ENCODE data around the gene CHKA.

DNA sequence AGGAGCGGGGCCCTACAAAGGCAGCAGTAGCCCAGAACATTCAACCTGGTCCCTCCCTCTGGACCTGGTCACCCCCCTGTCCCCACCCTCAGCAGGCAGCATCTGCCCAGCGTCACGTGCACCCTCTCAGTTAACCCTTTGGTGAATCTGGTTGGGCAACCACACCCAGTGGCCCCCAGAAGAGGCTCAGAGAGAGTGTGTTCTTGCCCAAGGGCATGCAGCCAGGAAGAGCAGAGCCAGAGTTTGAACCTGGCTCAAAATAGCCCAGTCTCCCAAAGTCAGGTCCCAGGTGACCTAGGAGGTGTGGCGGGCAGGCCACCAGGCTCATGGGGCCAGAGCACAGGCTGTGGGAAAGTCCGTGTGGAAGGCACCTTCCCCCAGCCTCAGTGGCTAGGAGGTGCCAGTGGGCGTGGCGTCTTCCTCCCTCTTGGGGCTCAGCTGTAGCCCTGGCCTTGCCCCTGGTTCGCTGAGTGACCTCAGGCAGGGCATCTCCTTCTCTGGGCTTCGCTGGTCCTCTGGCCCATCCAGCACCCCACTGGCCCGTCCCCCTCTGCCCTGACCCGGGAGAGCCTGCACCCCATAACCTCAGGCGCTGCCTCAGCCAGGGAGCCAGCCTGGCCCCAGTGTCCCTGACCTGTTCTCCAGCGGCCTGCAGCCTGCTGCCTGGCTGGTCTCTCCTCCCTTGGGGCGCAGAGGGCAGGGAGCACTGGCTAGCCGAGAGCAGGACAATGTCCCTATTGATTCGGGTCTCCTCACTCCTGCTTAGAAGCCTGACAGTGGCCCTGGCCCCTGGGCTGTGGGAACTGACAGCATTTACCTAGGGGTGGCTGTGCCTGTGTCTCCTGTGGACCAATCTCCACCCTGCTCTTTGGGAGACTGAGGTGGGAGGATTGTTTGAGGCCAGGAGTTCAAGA lies 104.0 kb downstream of the CHKA start:
- TF ChIP-seq, protein P1, sequence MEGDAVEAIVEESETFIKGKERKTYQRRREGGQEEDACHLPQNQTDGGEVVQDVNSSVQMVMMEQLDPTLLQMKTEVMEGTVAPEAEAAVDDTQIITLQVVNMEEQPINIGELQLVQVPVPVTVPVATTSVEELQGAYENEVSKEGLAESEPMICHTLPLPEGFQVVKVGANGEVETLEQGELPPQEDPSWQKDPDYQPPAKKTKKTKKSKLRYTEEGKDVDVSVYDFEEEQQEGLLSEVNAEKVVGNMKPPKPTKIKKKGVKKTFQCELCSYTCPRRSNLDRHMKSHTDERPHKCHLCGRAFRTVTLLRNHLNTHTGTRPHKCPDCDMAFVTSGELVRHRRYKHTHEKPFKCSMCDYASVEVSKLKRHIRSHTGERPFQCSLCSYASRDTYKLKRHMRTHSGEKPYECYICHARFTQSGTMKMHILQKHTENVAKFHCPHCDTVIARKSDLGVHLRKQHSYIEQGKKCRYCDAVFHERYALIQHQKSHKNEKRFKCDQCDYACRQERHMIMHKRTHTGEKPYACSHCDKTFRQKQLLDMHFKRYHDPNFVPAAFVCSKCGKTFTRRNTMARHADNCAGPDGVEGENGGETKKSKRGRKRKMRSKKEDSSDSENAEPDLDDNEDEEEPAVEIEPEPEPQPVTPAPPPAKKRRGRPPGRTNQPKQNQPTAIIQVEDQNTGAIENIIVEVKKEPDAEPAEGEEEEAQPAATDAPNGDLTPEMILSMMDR (IDR thresholded peaks at IDR 0.05), result no peak
- TF ChIP-seq POLR2A (IDR thresholded peaks at IDR 0.05), result no peak
